A549 (cell line): ENCODE results near the gene SOX12.

Experiments used
- CBX2 ChIP-seq: fragments of 200-600 bp; sonication (generic); IDR thresholded peaks from 2 replicates; pipeline ENCODE4 v1.6.1; 2016; ENCODE audit warnings: low read depth, mild to moderate bottlenecking, borderline replicate concordance
- CTCF ChIP-seq: fragments of >200 bp; sonication (Bioruptor Twin); formaldehyde crosslinking; IDR thresholded peaks from 3 replicates; pipeline ENCODE4 v1.5.1; 2016
- HMGXB4 ChIP-seq: fragments of 250-450 bp; sonication (Bioruptor Pico); IDR thresholded peaks from 2 replicates; pipeline ENCODE4 v1.5.0; 2021; ENCODE audit warnings: mild to moderate bottlenecking, moderate library complexity, borderline replicate concordance
- RCOR1 ChIP-seq: fragments of 150-350 bp; IDR thresholded peaks from 2 replicates; pipeline ENCODE4 v1.6.1; 2014; ENCODE audit warnings: antibody characterized with exemption, low read length, low read depth

GRCh38 chr20:313402-313801, 11.9 kb upstream of the SOX12 start:
- TF ChIP-seq HMGXB4 (CRISPR knock-in tag) (no peak), CTCF (no peak), RCOR1 (no peak), CBX2 (no peak)
